HG03460 (cell line): ENCODE data around the gene TDRD10.
"Not testable (repeated sequence)": the region's sequence is repeated elsewhere in the genome, so short reads cannot be mapped to it uniquely, and the experiment has no call there.

ENCODE experiments used
- ATAC-seq: cut with Tn5 transposase; IDR thresholded peaks from one replicate; pipeline ENCODE4 v1.9.1; 2021; ENCODE audit not compliant: unreplicated experiment

Gene TDRD10

DNA sequence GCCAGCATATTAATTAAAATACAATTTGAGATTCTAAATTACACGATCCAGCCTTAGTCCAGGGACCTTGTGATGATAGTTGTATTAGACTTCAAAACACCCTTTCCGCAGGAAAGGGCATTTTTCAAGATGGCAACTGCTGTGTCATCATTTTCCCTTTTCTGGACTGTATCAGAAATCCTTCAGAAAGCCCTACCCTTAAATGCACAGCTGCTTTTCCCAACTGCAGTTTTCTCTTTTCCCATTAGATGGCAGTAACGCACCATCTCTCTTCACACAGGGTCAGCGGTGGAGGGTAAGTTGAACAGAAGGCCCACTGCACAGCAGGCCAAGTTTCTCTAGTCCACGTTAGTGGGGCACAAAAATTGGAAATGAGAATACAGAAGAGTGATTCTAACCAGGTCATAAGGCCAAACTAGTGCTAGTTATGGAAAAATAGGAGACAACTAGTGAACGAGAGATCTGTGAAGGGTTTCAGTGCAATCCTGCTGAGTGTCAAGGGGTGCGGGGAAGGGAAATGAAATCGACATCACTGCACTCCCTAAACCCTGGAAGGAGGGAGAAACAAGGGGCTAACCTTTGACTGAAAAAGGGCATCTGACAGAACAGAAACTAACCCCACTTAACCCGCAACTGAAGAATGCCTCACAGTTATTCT lies 22.1 kb upstream of the TDRD10 start:
- ATAC-seq, result no peak

DNA sequence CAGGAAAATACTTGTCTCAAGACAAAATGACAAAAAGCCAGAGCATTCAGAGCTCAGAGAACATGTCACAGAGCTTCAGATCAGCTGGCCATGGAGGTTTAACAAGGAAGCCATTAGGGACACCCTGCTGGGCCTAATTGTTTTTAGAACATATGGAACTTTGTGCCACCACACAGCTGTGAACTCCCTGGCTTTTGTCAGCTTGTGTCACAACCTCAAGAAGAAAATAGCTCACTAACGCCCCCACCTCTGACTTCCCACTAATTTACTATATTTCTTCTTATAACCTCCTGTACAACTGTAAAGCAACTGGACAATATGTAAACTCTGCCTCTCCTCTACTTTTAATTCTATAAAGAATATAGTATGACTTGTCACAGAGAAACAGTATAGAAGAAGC lies 21.0 kb upstream of the TDRD10 start:
- ATAC-seq, result no peak

DNA sequence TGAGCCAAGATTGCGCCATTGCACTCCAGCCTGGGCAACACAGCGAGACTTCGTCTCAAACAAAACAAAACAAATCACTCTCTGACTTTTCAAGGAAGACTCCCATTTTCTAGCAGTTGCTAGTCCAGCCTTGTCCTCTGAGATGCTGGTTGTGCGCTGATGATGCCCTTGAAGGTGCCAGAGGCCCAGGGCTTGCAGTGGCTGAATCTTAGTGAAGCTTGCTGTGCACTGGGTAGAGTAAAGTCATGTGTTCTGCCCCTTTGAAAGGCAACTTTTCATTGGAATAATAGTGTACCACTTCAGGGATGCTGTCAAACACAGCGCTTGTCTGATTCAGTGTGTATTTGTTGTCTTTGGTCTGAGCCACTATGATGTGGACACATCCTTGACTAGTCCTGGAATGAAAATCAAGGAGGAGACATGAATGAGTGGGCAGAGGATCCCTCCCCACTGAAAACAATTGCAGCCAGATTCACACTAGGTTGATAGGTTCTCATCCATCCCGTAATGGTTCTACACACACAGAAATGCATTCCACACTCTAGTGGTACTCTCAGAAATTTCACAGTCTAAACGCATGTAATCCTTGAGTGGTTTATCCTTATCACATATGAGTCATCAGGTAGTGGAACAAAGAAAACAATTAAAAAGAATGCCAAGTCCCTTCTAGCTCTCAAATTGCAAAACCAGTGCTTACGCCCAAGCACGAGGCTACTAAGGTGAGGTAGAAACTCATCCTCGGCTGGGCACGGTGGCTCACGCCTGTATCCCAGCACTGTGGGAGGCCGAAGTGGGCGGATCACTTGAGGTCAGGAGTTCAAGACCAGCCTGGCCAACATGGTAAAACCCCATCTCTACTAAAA lies 17.8 kb upstream of the TDRD10 start:
- no peak for ATAC-seq

DNA sequence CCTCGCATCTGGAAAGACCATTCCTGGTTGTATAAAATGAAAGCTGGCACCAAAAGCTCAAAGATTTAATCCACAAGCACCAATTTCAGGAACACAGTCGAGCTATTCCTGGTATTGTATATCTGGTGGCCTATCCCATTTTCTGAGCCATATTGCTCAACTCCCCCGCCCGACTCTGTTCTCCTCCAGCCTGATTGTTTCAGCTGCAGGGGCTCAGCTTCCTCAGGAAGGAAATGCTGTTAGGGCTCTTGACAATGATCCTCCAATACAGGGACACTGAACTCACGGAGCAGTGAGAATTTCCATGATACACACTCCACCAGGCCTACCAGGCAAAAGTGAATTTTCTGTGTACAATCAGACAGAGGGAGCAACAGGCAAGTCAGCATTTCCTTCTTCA lies 16.9 kb upstream of the TDRD10 start:
- ATAC-seq, result no peak

DNA sequence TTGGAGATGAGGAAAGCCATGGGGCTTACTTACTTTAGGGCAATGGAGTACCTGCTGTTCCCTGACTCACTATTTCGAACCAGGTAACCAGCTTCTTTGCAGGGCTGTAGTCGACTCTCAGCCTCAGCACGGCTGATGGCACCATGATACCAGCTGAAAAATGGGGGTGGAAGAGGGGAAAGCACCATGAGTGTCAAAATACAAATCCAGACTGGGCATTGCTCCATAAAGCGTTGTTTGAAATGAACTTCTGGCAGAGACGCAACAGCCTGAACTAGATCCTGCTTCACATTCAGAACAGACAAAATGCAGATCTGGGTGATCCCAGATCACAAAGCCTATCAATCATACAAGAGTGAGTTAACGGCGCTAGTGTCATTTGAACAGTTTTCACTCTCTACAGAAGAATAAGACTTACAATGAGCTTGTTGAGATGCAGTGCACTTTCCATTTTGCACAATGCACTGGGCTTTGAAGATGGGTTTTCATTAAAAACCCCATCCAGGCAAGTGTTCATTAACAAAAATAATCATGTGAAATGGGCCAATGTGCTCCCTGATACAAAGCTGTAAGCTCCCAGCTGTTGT lies 16.0 kb upstream of the TDRD10 start:
- no peak for ATAC-seq

DNA sequence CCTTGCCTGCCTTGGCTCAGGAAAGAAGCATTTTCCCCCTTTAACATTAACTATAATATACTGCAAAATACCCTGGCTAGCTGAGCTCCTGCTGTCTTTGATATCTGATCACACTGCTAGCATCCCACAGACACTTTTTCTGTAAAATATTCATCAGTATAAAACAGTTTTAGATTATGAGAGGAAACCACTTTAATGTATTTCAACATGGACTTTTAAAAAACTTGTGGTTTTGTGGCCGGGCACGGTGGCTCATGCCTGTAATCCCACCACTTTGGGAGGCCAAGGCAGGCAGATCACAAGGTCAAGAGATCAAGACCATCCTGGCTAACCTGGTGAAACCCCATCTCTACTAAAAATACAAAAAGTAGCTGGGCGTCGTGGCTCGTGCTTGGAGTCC lies 15.3 kb upstream of the TDRD10 start:
- not testable (repeated sequence) for ATAC-seq

DNA sequence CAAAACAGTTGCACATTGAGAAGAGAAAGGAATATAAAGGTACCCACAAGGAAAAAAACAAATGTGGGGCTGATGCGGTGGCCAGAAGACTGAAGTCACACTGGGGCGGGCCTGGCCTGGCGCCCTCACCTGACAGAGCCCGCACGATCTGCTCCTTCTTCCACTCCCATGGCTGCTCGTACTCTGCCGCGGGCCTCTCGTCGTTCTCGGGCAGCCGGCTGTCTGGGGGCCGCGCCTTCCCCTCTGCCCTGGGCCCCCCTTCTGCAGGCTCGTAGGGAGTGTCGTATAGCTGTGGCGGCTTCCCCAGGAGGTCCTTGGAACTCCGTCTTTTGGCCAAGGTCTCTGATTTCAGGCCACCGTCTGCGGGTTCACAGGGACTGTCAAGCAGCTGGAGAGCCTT lies 13.1 kb upstream of the TDRD10 start:
- no peak for ATAC-seq

DNA sequence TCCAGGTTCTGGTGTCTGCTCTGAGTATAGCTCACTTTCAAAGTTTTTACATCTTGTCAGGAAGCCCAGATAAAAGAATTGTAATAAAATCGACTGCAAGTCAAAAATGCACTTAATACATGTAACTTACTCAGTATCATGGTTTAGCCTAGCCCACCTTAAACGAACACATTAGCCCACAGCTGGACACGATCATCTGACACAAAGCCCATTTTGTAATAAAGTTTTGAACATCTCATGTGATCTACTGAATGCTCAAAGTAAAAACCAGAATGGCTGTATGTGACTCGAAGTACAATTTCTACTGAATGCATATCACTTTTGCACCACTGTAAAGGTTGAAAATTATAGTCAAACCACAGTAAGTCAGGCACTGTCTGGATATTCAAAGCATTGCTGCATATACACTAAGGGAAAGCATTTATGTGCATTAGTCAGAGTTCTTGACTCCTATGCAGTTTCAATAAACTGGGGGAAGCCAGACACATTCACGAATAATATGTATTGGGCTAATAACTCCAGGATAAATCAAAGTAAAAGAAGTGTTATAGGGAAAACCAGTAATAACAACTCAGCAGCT lies 12.2 kb upstream of the TDRD10 start:
- ATAC-seq, result no peak

DNA sequence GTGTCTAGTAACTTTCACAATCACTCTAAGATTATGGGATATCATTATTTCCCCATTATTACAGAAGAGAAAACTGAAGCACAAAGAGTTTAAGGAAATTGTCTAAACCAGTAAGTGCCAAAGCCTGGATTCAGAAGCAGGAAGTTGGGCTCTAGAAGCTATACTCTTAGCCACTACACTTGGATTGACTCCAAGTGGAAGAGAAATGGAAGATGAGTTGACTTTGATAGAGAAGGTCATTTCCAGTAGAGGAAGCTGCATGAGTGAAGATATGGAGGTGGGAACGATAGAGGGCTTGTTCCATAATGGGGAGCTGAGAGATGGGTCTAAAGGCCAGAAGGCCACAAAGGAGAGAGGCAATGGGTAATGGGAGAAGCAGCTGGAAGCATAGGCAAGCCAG lies 11.7 kb upstream of the TDRD10 start:
- no peak for ATAC-seq

DNA sequence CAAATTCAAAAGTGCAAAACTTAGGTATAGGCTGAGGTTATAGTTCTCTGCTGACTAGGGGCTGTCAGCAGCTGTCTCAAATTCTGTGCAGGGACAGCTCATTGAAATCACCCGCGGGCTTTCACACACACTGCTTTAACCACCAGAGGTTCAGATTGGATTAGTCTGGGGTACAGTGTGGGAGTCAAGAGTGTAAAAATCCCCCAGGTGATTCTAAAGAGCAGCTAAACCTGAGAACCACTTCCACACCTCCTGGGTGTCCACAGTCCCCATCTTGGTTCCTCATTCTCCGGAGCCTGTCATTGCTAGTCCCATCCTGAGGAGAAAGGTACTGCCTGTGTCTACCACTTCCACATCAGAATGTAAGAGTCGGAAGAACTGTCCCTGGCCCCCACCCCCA lies 9.9 kb upstream of the TDRD10 start:
- ATAC-seq, result no peak

DNA sequence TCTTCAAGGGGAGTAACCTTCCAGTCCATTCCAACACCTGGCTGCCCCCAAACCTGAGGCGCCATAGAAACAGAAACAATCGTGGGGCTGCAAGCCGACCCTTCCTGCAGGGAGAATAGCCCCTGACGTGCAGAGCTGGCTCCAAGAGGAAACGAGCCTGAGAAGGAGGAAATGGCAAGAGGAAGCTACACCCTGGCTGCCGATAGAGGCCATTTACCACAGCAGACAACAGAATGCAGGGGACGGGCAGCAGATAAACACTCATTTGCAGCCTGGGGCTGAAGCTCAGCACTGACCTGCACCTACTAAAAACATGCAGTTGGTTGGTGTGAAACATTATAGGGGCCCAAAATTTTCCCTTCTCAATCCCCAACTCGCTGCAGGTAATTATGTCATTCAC lies 8.7 kb upstream of the TDRD10 start:
- no peak for ATAC-seq

DNA sequence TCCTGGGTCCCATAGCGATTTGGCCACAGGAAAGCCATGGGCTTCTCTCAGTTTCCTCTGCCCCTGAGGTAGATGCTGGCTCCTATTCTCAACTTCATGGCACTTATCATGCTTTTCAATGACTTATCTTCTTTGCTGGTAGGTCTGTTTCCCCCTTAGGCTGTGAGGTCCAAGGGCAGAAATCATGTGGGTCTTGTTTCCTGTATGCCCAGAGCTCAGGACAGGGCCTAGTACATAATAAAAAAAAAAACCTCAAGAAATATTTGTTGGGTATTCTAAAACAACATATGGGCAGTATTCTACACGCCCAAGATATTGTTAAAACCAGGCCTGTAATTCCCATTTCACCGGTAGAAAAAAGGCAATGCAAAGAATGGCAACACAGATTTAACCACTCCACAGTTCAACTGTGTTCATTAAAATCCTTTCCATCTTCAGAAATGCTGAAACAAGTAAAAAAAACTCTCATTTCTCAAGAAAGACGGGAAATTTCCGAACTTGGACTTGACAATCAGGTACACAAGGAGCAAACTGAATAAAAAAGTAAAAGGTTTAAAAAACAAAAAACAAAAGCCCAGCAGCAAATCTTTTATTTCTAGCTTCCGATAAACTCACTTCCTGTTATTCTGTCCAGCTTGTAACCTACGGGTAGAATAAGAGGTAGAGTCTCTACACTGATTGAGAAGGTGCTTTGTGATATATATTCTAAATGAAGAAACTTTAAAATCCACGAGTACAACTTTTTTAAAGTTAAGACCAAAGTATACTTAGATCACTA lies 6.3 kb upstream of the TDRD10 start:
- no peak for ATAC-seq

DNA sequence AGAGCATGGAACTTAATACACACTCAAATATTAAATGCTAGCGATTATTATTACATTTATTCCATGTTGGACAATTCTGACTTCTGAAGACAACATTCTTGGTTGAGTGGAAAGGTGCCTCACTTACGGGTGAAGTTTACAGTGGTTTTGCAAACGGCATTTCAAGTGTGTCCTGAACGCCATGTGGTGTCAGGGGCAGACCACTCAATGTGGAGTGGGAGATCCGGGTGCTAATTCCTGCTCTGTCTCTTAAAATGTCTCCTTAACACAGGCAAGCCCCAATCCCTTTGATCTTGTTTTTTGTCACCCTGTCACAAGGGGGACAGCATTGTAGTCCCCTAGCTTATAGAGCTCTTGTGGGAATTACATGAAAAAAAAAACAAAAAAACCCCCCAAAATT lies 5.6 kb upstream of the TDRD10 start:
- ATAC-seq, result no peak

DNA sequence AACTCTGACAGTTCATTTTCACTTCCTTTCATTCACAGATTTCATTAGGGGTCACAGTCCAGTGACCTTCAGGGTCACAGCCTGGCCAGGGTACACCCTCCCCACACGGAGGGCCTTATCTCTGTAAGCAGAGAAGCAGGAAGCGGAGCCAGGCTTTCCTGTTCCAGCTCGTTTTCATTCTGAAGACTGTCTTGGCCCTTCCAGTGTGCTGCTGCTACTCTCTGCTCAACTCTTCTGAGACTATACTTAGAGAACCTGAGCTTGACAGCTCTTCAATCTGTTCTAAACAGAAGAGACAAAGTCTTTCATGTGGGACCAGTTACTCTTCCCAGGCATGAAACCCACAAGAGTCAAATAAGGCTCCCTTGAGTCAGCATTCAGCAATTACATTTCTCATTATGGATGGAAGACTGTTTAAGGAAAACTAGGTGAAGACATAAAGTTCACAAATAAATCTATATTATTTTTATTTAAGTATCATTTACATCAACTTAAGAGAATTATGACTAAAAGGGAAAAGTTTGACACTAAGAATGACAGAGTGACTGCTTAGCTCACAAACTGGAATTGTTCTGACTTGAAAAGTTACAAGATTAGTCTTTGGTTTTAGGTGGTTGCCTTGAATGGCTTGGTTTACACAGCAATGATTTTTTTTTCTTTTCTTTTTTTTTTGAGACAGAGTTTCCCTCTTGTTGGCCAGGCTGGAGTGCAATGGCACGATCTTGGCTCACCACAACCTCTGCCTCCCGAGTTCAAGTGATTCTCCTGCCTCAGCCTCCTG lies 4.8 kb upstream of the TDRD10 start:
- ATAC-seq, result no peak

DNA sequence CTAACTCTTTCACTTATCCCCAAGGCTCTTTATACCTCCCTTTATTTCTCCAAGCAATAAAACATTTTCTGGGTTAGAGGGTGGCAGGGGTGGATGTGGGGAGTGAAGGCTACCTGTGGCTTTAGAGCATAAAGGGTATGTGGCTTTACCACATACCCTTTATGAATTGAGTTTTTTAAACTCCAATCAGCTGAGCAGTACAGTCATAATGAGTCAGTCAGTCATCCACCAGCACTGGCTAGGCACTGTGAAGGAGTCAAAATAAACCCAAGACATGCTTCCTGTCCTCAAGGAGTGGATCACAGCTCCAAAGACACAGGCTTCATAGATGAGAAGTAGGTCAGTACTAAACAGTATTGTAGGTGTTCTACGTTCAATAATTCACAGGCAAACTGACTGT lies 2.6 kb upstream of the TDRD10 start:
- ATAC-seq, result no peak

DNA sequence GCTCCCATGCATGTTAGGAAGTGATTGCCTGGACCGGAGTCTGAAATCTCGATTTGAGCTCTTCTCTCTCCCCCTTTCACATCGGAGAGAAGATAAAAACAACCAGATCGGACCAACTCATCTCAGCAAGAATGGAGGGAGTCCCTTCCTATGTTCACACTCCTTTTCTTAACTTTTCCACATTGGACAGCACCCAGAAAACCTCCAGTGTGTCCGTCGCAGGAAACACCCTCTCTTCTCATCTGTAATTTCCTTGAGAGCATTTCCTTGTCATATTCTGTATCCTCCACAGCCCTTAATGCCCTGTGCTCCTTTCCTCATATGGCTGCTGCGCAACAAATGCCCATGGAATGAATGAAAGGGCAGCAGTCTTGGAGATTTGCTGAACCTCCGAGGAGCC lies 1.5 kb upstream of the TDRD10 start:
- no peak for ATAC-seq

DNA sequence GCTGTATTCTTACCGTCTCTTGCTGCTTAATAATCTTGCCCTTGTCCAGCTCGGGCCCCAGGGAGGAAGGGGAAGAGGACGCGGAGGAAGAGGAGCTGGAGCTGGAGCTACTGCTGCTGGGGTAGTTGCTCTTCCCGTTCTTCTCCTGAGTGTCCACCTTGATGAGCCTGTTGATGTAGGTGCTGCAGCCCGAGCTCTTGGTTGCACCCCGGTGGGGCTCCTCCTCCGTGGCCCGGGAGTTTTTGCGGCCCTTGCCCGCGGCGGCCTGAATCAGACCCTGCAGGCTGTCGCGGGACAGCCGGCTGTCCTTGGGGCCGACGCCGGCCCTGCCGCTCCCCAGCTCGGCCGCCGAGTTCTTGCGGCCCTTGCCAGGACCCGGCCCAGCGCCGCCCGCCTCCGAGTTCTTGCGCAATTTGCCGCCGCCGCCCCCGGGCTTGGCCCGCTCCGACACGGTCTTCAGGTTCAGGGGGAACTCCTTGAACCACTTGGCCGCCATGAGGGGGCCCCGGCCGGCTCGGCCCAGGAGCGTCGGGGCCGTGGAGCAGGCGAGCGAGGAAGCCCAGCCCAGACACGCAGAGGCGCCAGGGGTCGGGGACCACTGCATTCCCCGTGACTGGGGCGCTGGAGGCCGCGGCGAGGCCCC lies 475 bp upstream of the TDRD10 start:
- no peak for ATAC-seq

DNA sequence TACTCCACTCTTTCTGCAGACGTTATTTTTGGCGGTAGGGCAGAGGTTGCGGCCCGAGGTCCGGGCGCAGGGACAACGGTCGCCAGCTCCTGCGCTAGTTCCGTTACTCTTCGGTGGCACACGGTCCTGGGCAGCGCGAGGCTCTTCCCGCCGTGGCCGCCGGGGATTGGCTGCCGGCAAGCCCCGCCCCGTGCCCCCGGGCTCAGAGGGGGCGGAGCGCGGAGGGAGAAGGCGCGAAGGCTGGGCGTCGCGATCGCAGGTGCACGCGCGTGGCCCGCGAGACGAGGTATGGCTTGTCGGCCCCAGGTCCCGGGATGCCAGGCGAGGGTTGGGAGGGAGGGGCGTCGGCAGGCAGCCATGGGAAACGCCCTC lies 711 bp downstream of the TDRD10 start:
- ATAC-seq, result no peak

DNA sequence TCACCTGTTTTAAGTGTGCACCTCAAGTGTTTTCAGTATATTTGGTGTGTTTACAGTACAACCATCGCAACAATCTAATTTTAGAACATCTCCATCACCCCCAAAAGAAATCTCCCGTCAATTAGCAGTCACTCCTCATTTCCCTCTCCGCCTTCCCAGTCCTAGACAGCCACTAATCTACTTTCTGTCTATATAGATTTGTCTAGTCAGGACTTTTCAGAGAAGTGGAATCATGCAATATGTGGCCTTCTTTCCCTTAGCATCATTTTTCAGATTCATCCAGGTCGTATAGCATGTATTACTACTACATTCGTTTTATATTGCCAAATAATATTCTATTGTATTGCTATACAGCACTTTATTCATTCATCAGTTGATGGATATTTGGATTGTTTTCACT lies 1.9 kb downstream of the TDRD10 start:
- no peak for ATAC-seq

DNA sequence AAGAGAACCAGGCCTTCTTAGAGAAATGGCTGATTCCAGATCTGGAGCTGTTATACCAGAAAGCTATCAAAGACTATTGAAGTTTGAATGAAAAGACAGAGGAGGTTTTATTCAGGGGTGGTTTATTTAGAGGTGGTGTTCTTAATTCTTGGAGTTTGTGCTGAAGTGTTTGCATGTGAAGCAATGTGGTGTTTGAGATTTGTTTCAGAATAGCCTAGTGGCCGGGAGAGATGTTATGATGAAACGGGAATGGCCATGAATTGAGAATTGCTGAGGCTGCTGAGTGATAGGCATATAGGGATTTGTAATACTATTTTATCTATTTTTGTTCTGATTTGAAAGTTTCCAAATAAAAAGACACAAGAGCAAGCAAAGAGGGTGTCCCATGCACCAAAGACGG lies 10.7 kb downstream of the TDRD10 start:
- ATAC-seq, result no peak
